ENCODE data around the gene PIGB. TPM values are rescaled to one million over a fixed set of nuclear protein-coding genes. Genes with fewer than 3 reads are reported as not detected.

The PIGB gene
- polyA plus RNA-seq, 1 donor (not counting 4 experiments of a cell fraction or from before 2014, with no cell fraction given), result 29.1 TPM

- no peaks in the 10 kb centered on the region for H3K9me3 ChIP-seq (ENCODE audit: control insufficient read depth, low read depth, low read length)
Measured at GRCh38 chr15:55288006-55288717, 30.9 kb upstream of the PIGB start.

GRCh38 chr15:55289011-55289745 lies 29.8 kb upstream of the PIGB start:
- Histone ChIP-seq H3K27me3 (ENCODE audit: control insufficient read depth, extremely low read depth, insufficient read depth, low read length) (no peaks in the 10 kb centered on the region), H3K4me2 (ENCODE audit: control insufficient read depth, extremely low read depth, insufficient read depth, low read depth, low read length) (peak overlapping the region; percentile 75), H3K9me1 (ENCODE audit: control insufficient read depth, extremely low read depth, insufficient read depth, low read length) (no peaks in the 10 kb centered on the region), H2AFZ (ENCODE audit: control insufficient read depth, low read length) (peak overlapping the region; percentile 95), H3K36me3 (ENCODE audit: control insufficient read depth in 2 of 2, extremely low read depth in 1 of 2, insufficient read depth in 2 of 2, low read length in 2 of 2) (no peaks in the 10 kb centered on the region), H3K4me1 (ENCODE audit: control insufficient read depth, extremely low read depth, insufficient read depth, low read length) (peaks cover 4% of the 10 kb centered on the region), H4K20me1 (ENCODE audit: control insufficient read depth, extremely low read depth, insufficient read depth, low read length) (no peaks in the 10 kb centered on the region), H3K27ac (ENCODE audit: control insufficient read depth, insufficient read depth, low read length) (peak overlapping the region; percentile 64), H3K79me2 (ENCODE audit: control insufficient read depth, insufficient read depth, low read length) (no peaks in the 10 kb centered on the region), H3K4me3 (ENCODE audit: control insufficient read depth in 2 of 3, extremely low read depth in 1 of 3, insufficient read depth in 2 of 3, low read depth in 1 of 3, low read length in 3 of 3) (peak overlapping the region; percentile 57 to 83 (median 77)), H3K9me3 (ENCODE audit: control insufficient read depth, low read depth, low read length) (no peaks in the 10 kb centered on the region), H3K9ac (ENCODE audit: control insufficient read depth, extremely low read depth, insufficient read depth, low read length) (peak overlapping the region; percentile 83)
- no peak for TF ChIP-seq CTCF (optimal IDR thresholded peaks at IDR 0.05 in 1 of 3, IDR thresholded peaks at IDR 0.05 in 1 of 3, conservative IDR thresholded peaks at IDR 0.05 in 1 of 3; ENCODE audit: extremely low read depth in 1 of 3, insufficient read depth in 2 of 3, low read length in 3 of 3)
- TF ChIP-seq EZH2 (IDR thresholded peaks at IDR 0.05; ENCODE audit: low read length), result no peak
- dilution Hi-C loops (cut with MboI; ENCODE audit: extremely low pct_ligation_motif_present, low sequenced_read_pairs), result no loop called here
- DNase-seq (ENCODE audit: low read depth, low spot score) (no peak), FAIRE-seq (no peak)

More at GRCh38 chr15:55288006-55288717, 30.9 kb upstream of the PIGB start:
- Histone ChIP-seq H3K79me2 (ENCODE audit: control insufficient read depth, insufficient read depth, low read length) (no peaks in the 10 kb centered on the region), H2AFZ (ENCODE audit: control insufficient read depth, low read length) (no peak overlapping the region), H3K9me1 (ENCODE audit: control insufficient read depth, extremely low read depth, insufficient read depth, low read length) (no peaks in the 10 kb centered on the region), H3K36me3 (ENCODE audit: control insufficient read depth in 2 of 2, extremely low read depth in 1 of 2, insufficient read depth in 2 of 2, low read length in 2 of 2) (no peaks in the 10 kb centered on the region), H3K27me3 (ENCODE audit: control insufficient read depth, extremely low read depth, insufficient read depth, low read length) (no peaks in the 10 kb centered on the region), H4K20me1 (ENCODE audit: control insufficient read depth, extremely low read depth, insufficient read depth, low read length) (no peaks in the 10 kb centered on the region), H3K27ac (ENCODE audit: control insufficient read depth, insufficient read depth, low read length) (no peak overlapping the region), H3K9ac (ENCODE audit: control insufficient read depth, extremely low read depth, insufficient read depth, low read length) (no peak overlapping the region), H3K4me2 (ENCODE audit: control insufficient read depth, extremely low read depth, insufficient read depth, low read depth, low read length) (no peak overlapping the region), H3K4me1 (ENCODE audit: control insufficient read depth, extremely low read depth, insufficient read depth, low read length) (peaks cover 4% of the 10 kb centered on the region), H3K4me3 (ENCODE audit: control insufficient read depth in 2 of 3, extremely low read depth in 1 of 3, insufficient read depth in 2 of 3, low read depth in 1 of 3, low read length in 3 of 3) (peak overlapping the region in 1 of 3 experiments; percentile 83)
- DNase-seq (ENCODE audit: low read depth, low spot score) (no peak), FAIRE-seq (no peak)
- dilution Hi-C loops (cut with MboI; ENCODE audit: extremely low pct_ligation_motif_present, low sequenced_read_pairs), result no loop called here
- TF ChIP-seq CTCF (optimal IDR thresholded peaks at IDR 0.05 in 1 of 3, IDR thresholded peaks at IDR 0.05 in 1 of 3, conservative IDR thresholded peaks at IDR 0.05 in 1 of 3; ENCODE audit: extremely low read depth in 1 of 3, insufficient read depth in 2 of 3, low read length in 3 of 3), result no peak
- TF ChIP-seq EZH2 (IDR thresholded peaks at IDR 0.05; ENCODE audit: low read length), result no peak
